HEK293 (cell line): ENCODE data around the gene C19orf73.
A peak's percentile ranks its signal among the peaks of the same experiment; 100 is the strongest.

Source experiments
- EGR2 ChIP-seq: fragments of 450-650 bp; formaldehyde crosslinking; IDR thresholded peaks from 2 replicates; pipeline ENCODE4 v1.5.1; 2016; ENCODE audit warnings: low read depth, missing biosample characterization, missing genetic modification characterization
- HOXC10 ChIP-seq: sonication (generic); formaldehyde crosslinking; IDR thresholded peaks from 2 replicates; pipeline ENCODE4 v1.8.1; 2023; ENCODE audit warnings: mild to moderate bottlenecking, missing genetic modification reagents
- KLF7 ChIP-seq: fragments of 450-650 bp; formaldehyde crosslinking; IDR thresholded peaks from 2 replicates; pipeline ENCODE4 v1.5.1; 2016; ENCODE audit warnings: missing biosample characterization, missing genetic modification characterization, borderline replicate concordance
- KLF8 ChIP-seq: fragments of 450-650 bp; formaldehyde crosslinking; IDR thresholded peaks from 2 replicates; pipeline ENCODE4 v1.5.1; 2016; ENCODE audit warnings: missing biosample characterization, missing genetic modification characterization
- TSHZ1 ChIP-seq: fragments of 450-650 bp; formaldehyde crosslinking; IDR thresholded peaks from 2 replicates; pipeline ENCODE4 v1.5.1; 2016; ENCODE audit warnings: missing biosample characterization, missing genetic modification characterization, borderline replicate concordance
- ZBTB17 ChIP-seq: fragments of 450-650 bp; formaldehyde crosslinking; IDR thresholded peaks from 2 replicates; pipeline ENCODE4 v1.5.1; 2016; ENCODE audit warnings: missing biosample characterization, missing genetic modification characterization
- ZBTB21 ChIP-seq: fragments of 450-650 bp; formaldehyde crosslinking; IDR thresholded peaks from 2 replicates; pipeline ENCODE4 v1.5.1; 2017; ENCODE audit warnings: missing biosample characterization, missing genetic modification characterization
- ZBTB8A ChIP-seq: fragments of 450-650 bp; formaldehyde crosslinking; IDR thresholded peaks from 2 replicates; pipeline ENCODE4 v1.5.1; 2016; ENCODE audit warnings: missing biosample characterization, missing genetic modification characterization
- ZIC2 ChIP-seq: fragments of 450-650 bp; formaldehyde crosslinking; IDR thresholded peaks from 2 replicates; pipeline ENCODE4 v1.5.1; 2016; ENCODE audit warnings: missing biosample characterization, missing genetic modification characterization
- ZNF121 ChIP-seq: fragments of 450-650 bp; formaldehyde crosslinking; IDR thresholded peaks from 2 replicates; pipeline ENCODE4 v1.5.1; 2016; ENCODE audit warnings: missing biosample characterization, missing genetic modification characterization
- ZNF132 ChIP-seq: fragments of 450-650 bp; formaldehyde crosslinking; IDR thresholded peaks from 2 replicates; pipeline ENCODE4 v1.5.1; 2017; ENCODE audit warnings: missing biosample characterization, missing genetic modification characterization, borderline replicate concordance
- ZNF155 ChIP-seq: fragments of 450-650 bp; formaldehyde crosslinking; IDR thresholded peaks from 2 replicates; pipeline ENCODE4 v1.5.1; 2016; ENCODE audit warnings: missing biosample characterization, missing genetic modification characterization
- ZNF157 ChIP-seq: fragments of 450-650 bp; formaldehyde crosslinking; IDR thresholded peaks from 2 replicates; pipeline ENCODE4 v1.5.1; 2016; ENCODE audit warnings: missing biosample characterization, missing genetic modification characterization
- ZNF169 ChIP-seq: fragments of 450-650 bp; formaldehyde crosslinking; IDR thresholded peaks from 2 replicates; pipeline ENCODE4 v1.5.1; 2016; ENCODE audit warnings: missing biosample characterization, missing genetic modification characterization
- ZNF19 ChIP-seq: fragments of 450-650 bp; formaldehyde crosslinking; IDR thresholded peaks from 2 replicates; pipeline ENCODE4; 2016; ENCODE audit warnings: missing biosample characterization, missing genetic modification characterization, low read depth
- ZNF292 ChIP-seq: fragments of 450-650 bp; formaldehyde crosslinking; IDR thresholded peaks from 2 replicates; pipeline ENCODE4 v1.5.1; 2016; ENCODE audit warnings: low read depth, missing biosample characterization, missing genetic modification characterization, borderline replicate concordance
- ZNF311 ChIP-seq: fragments of 450-650 bp; formaldehyde crosslinking; IDR thresholded peaks from 2 replicates; pipeline ENCODE4 v1.5.1; 2017; ENCODE audit warnings: missing biosample characterization, missing genetic modification characterization, borderline replicate concordance
- ZNF324 ChIP-seq: fragments of 450-650 bp; formaldehyde crosslinking; IDR thresholded peaks from 2 replicates; pipeline ENCODE4 v1.5.1; 2016; ENCODE audit warnings: missing biosample characterization, missing genetic modification characterization
- ZNF561 ChIP-seq: fragments of 450-650 bp; IDR thresholded peaks from 2 replicates; pipeline ENCODE4 v1.5.1; 2018; ENCODE audit warnings: missing biosample characterization, missing genetic modification characterization, borderline replicate concordance
- ZNF692 ChIP-seq: fragments of 450-650 bp; formaldehyde crosslinking; IDR thresholded peaks from 2 replicates; pipeline ENCODE4 v1.5.1; 2016; ENCODE audit warnings: missing biosample characterization, missing genetic modification characterization
- ZNF830 ChIP-seq: fragments of 450-650 bp; IDR thresholded peaks from 2 replicates; pipeline ENCODE4 v1.5.0; 2018; ENCODE audit warnings: missing biosample characterization, missing genetic modification characterization, low read depth, mild to moderate bottlenecking, moderate library complexity
- ZNF837 ChIP-seq: fragments of 450-650 bp; formaldehyde crosslinking; IDR thresholded peaks from 2 replicates; pipeline ENCODE4 v1.5.1; 2016; ENCODE audit warnings: missing biosample characterization, missing genetic modification characterization
- TF ChIP-seq, protein P1 (sequence below): fragments of 450-650 bp; formaldehyde crosslinking; IDR thresholded peaks from 2 replicates; pipeline ENCODE4 v1.5.1; 2016; ENCODE audit warnings: missing biosample characterization, missing genetic modification characterization
- TF ChIP-seq, protein P2 (sequence below): fragments of 450-650 bp; formaldehyde crosslinking; IDR thresholded peaks from 2 replicates; pipeline ENCODE4 v1.5.1; 2016; ENCODE audit warnings: missing biosample characterization, missing genetic modification characterization
- TF ChIP-seq, protein P3 (sequence below): fragments of 450-650 bp; formaldehyde crosslinking; IDR thresholded peaks from 2 replicates; pipeline ENCODE4 v1.5.1; 2016; ENCODE audit warnings: missing biosample characterization, missing genetic modification characterization
- TF ChIP-seq, protein P4 (sequence below): fragments of 450-650 bp; formaldehyde crosslinking; IDR thresholded peaks from 2 replicates; pipeline ENCODE4 v1.5.1; 2016; ENCODE audit warnings: missing biosample characterization, missing genetic modification characterization
- TF ChIP-seq, protein P5 (sequence below): fragments of 450-650 bp; formaldehyde crosslinking; IDR thresholded peaks from 2 replicates; pipeline ENCODE4 v1.5.1; 2017; ENCODE audit warnings: missing biosample characterization, missing genetic modification characterization

C19orf73 gene

GRCh38 chr19:49150106-49150943 lies 31.4 kb upstream of the C19orf73 start (continued):
- TF ChIP-seq TSHZ1 (tag by site-specific recombination) (no peak), ZNF837 (tag by site-specific recombination) (0 out of 2 replicates have a peak, but pooled peaks have one; percentile 54), KLF7 (tag by site-specific recombination) (peak; percentile 29; the same call in 1 of the 2 replicates), ZNF157 (tag by site-specific recombination) (no peak), HOXC10 (CRISPR knock-in tag) (no peak), ZNF692 (tag by site-specific recombination) (peak; percentile 78), ZNF292 (tag by site-specific recombination) (no peak), ZNF311 (tag by site-specific recombination) (no peak), ZBTB17 (tag by site-specific recombination) (peak; percentile 61; the same call in 1 of the 2 replicates), ZBTB8A (tag by site-specific recombination) (peak; percentile 29; the same call in 1 of the 2 replicates), ZNF324 (tag by site-specific recombination) (0 out of 2 replicates have a peak, but pooled peaks have one; percentile 14), ZNF19 (tag by site-specific recombination) (no peak), ZNF830 (no peak), ZNF169 (no peak), ZNF155 (tag by site-specific recombination) (no peak), ZNF132 (tag by site-specific recombination) (no peak), ZBTB21 (no peak; the same call in 1 of the 2 replicates), KLF8 (tag by site-specific recombination) (peak; percentile 92), EGR2 (tag by site-specific recombination) (peak; percentile 29; the same call in 1 of the 2 replicates), ZNF561 (tag by site-specific recombination) (peak; percentile 38; the same call in 1 of the 2 replicates), ZNF121 (no peak), ZIC2 (tag by site-specific recombination) (peak; percentile 59)
- TF ChIP-seq, protein P1, sequence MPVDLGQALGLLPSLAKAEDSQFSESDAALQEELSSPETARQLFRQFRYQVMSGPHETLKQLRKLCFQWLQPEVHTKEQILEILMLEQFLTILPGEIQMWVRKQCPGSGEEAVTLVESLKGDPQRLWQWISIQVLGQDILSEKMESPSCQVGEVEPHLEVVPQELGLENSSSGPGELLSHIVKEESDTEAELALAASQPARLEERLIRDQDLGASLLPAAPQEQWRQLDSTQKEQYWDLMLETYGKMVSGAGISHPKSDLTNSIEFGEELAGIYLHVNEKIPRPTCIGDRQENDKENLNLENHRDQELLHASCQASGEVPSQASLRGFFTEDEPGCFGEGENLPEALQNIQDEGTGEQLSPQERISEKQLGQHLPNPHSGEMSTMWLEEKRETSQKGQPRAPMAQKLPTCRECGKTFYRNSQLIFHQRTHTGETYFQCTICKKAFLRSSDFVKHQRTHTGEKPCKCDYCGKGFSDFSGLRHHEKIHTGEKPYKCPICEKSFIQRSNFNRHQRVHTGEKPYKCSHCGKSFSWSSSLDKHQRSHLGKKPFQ = no peak
- TF ChIP-seq, protein P2, sequence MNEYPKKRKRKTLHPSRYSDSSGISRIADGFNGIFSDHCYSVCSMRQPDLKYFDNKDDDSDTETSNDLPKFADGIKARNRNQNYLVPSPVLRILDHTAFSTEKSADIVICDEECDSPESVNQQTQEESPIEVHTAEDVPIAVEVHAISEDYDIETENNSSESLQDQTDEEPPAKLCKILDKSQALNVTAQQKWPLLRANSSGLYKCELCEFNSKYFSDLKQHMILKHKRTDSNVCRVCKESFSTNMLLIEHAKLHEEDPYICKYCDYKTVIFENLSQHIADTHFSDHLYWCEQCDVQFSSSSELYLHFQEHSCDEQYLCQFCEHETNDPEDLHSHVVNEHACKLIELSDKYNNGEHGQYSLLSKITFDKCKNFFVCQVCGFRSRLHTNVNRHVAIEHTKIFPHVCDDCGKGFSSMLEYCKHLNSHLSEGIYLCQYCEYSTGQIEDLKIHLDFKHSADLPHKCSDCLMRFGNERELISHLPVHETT (tag by site-specific recombination) = no peak; the same call in 1 of the 2 replicates
- TF ChIP-seq, protein P3, sequence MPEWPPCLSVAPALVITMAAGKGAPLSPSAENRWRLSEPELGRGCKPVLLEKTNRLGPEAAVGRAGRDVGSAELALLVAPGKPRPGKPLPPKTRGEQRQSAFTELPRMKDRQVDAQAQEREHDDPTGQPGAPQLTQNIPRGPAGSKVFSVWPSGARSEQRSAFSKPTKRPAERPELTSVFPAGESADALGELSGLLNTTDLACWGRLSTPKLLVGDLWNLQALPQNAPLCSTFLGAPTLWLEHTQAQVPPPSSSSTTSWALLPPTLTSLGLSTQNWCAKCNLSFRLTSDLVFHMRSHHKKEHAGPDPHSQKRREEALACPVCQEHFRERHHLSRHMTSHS (tag by site-specific recombination) = no peak
- TF ChIP-seq, protein P4, sequence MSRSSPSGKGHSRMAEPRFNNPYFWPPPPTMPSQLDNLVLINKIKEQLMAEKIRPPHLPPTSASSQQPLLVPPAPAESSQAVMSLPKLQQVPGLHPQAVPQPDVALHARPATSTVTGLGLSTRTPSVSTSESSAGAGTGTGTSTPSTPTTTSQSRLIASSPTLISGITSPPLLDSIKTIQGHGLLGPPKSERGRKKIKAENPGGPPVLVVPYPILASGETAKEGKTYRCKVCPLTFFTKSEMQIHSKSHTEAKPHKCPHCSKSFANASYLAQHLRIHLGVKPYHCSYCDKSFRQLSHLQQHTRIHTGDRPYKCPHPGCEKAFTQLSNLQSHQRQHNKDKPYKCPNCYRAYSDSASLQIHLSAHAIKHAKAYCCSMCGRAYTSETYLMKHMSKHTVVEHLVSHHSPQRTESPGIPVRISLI (tag by site-specific recombination) = no peak
- TF ChIP-seq, protein P5, sequence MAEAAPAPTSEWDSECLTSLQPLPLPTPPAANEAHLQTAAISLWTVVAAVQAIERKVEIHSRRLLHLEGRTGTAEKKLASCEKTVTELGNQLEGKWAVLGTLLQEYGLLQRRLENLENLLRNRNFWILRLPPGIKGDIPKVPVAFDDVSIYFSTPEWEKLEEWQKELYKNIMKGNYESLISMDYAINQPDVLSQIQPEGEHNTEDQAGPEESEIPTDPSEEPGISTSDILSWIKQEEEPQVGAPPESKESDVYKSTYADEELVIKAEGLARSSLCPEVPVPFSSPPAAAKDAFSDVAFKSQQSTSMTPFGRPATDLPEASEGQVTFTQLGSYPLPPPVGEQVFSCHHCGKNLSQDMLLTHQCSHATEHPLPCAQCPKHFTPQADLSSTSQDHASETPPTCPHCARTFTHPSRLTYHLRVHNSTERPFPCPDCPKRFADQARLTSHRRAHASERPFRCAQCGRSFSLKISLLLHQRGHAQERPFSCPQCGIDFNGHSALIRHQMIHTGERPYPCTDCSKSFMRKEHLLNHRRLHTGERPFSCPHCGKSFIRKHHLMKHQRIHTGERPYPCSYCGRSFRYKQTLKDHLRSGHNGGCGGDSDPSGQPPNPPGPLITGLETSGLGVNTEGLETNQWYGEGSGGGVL (tag by site-specific recombination) = peak; percentile 84
